GM18858 (cell line): ENCODE results near the gene MAGI1.
"Not testable (repeated sequence)": the region's sequence is repeated elsewhere in the genome, so short reads cannot be mapped to it uniquely, and the experiment has no call there.

Experiments used
- ATAC-seq: cut with Tn5 transposase; IDR thresholded peaks from one replicate; pipeline ENCODE4 v1.9.1; 2021; ENCODE audit not compliant: unreplicated experiment

Gene MAGI1

GRCh38 chr3:66041116-66041515 lies 2.4 kb upstream of the MAGI1 start:
- ATAC-seq = no peak

- no peak for ATAC-seq
Measured at GRCh38 chr3:66039590-66039887, 821 bp upstream of the MAGI1 start.

GRCh38 chr3:66038384-66038725 lies 363 bp downstream of the MAGI1 start:
- no peak for ATAC-seq

GRCh38 chr3:66037986-66038369 lies 740 bp downstream of the MAGI1 start:
- no peak for ATAC-seq

GRCh38 chr3:66037330-66037985 lies 1.3 kb downstream of the MAGI1 start:
- no peak for ATAC-seq

- ATAC-seq = no peak
Measured at GRCh38 chr3:66036586-66037148, 2.1 kb downstream of the MAGI1 start.

GRCh38 chr3:66035763-66036477 lies 2.8 kb downstream of the MAGI1 start:
- ATAC-seq = no peak

- ATAC-seq = no peak
Measured at GRCh38 chr3:66033241-66034138, 5.2 kb downstream of the MAGI1 start.

- ATAC-seq = no peak
Measured at GRCh38 chr3:66031102-66031698, 7.5 kb downstream of the MAGI1 start.

GRCh38 chr3:66029443-66029842 lies 9.3 kb downstream of the MAGI1 start:
- ATAC-seq = no peak

GRCh38 chr3:66029014-66029413 lies 9.7 kb downstream of the MAGI1 start:
- ATAC-seq = no peak

GRCh38 chr3:66028457-66028856 lies 10.3 kb downstream of the MAGI1 start:
- ATAC-seq = no peak

GRCh38 chr3:66027099-66027498 lies 11.6 kb downstream of the MAGI1 start:
- ATAC-seq = not testable (repeated sequence)

GRCh38 chr3:66023738-66024385 lies 14.9 kb downstream of the MAGI1 start:
- no peak for ATAC-seq

GRCh38 chr3:66023229-66023628 lies 15.5 kb downstream of the MAGI1 start:
- no peak for ATAC-seq

GRCh38 chr3:66021731-66022131 lies 17.0 kb downstream of the MAGI1 start:
- no peak for ATAC-seq

GRCh38 chr3:66019896-66020295 lies 18.8 kb downstream of the MAGI1 start:
- no peak for ATAC-seq

GRCh38 chr3:66018057-66019033 lies 20.4 kb downstream of the MAGI1 start:
- no peak for ATAC-seq

GRCh38 chr3:66017591-66017990 lies 21.1 kb downstream of the MAGI1 start:
- no peak for ATAC-seq

- ATAC-seq = no peak
Measured at GRCh38 chr3:66017084-66017483, 21.6 kb downstream of the MAGI1 start.
